ENCODE results near the gene CD2AP. TPM values are rescaled to one million over a fixed set of nuclear protein-coding genes. Genes with fewer than 3 reads are reported as not detected.

CD2AP gene
- total RNA-seq, 2 donors from 2014 or later: 58.1 to 62.4 TPM

DNA sequence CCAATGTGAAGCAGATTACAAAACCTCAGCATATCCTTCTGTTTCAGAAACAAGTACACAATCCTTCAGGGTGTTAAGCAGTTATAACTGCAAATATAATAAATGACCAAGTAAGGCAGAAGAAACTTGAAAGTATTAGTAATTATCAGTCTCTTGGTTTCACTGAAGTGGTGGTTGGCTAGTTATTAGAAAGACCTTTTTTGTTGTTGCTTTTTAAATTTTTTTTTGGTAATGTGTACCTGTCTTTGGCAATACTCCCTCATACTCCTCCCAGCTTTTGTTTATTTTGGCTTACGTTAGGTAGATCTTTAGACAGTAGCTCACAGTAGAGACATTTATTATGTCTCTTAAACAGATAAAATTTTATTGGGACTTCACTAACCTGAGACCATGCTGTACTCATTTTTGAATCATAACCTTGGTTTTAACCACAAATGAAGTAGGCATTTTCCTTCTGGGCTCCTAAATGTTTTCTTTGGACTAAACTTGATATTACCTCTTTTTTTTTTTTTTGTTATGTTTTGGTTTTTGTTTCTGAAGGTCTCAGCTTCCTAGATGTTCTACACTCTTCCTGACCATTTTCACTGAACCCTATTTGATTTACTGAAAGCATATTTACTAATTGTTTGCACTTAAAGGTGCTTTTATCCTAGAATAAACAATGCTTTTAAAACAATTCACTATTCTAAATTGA is 6.4 kb downstream of the CD2AP start:
- Mint-ChIP-seq H3K27me3 (ENCODE audit: insufficient read depth) (no peaks in the 10 kb centered on the region), H3K4me1 (peaks cover 50% of the 10 kb centered on the region), H3K4me3 (no peak overlapping the region), H3K36me3 (ENCODE audit: low read depth) (peaks cover 6% of the 10 kb centered on the region), H3K27ac (peak overlapping the region; percentile 25), H3K9me3 (no peaks in the 10 kb centered on the region)
- H3K4me1 ChIP-seq (ENCODE audit: control insufficient read depth, insufficient read depth, low read length): peaks cover 3% of the 10 kb centered on the region
- no peak overlapping the region for H3K27ac ChIP-seq (ENCODE audit: low read depth, low read length)
- H3K27me3 ChIP-seq (ENCODE audit: control insufficient read depth, insufficient read depth, low read length, poor library complexity, severe bottlenecking): no peaks in the 10 kb centered on the region
- no peaks in the 10 kb centered on the region for H3K36me3 ChIP-seq (ENCODE audit: control insufficient read depth, insufficient read depth, low read length)
- no peak for TF ChIP-seq CTCF (conservative IDR thresholded peaks at IDR 0.05)
- no peaks in the 10 kb centered on the region for H3K9me3 ChIP-seq (ENCODE audit: control insufficient read depth, low read length)
- DNase-seq: no peak
- WGBS, 2 experiments (ENCODE audit: insufficient coverage in 1 of 2, insufficient read length in 1 of 2): 100% methylated on average over 1 of the region's 1 CpG; no CpG with 5 or more reads in 1 of the 2 experiments
- H3K4me3 ChIP-seq (ENCODE audit: low read length): peak overlapping the region; percentile 9
- H3K9ac ChIP-seq (ENCODE audit: extremely low read depth, low read length, poor library complexity, severe bottlenecking): no peak overlapping the region

DNA sequence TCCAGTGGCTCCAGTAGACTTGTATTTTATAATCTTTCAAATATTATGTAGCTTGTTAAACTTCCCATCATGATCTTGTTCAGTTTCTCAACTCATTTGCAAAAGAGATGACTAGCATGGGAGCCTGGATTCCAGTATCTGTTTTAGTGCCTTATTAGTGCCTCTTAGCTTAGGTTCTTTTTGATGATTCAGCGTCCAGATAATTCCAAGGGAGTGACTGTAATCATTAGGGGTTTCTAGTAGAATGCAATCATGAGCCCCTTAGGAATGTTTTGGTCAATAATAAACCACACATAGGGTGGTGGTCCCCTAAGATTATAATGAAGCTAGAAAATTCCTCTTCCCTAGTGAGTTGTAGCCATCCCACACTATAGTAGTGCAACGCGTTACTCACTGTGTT is 7.0 kb downstream of the CD2AP start:
- Mint-ChIP-seq H3K36me3 (ENCODE audit: low read depth) (peaks cover 6% of the 10 kb centered on the region), H3K9me3 (no peaks in the 10 kb centered on the region), H3K4me3 (no peak overlapping the region), H3K27me3 (ENCODE audit: insufficient read depth) (no peaks in the 10 kb centered on the region), H3K27ac (peak overlapping the region; percentile 25), H3K4me1 (peaks cover 48% of the 10 kb centered on the region)
- Histone ChIP-seq H3K4me3 (ENCODE audit: low read length) (no peak overlapping the region), H3K36me3 (ENCODE audit: control insufficient read depth, insufficient read depth, low read length) (no peaks in the 10 kb centered on the region), H3K9me3 (ENCODE audit: control insufficient read depth, low read length) (no peaks in the 10 kb centered on the region), H3K9ac (ENCODE audit: extremely low read depth, low read length, poor library complexity, severe bottlenecking) (no peak overlapping the region), H3K27me3 (ENCODE audit: control insufficient read depth, insufficient read depth, low read length, poor library complexity, severe bottlenecking) (no peaks in the 10 kb centered on the region), H3K27ac (ENCODE audit: low read depth, low read length) (no peak overlapping the region), H3K4me1 (ENCODE audit: control insufficient read depth, insufficient read depth, low read length) (peaks cover 3% of the 10 kb centered on the region)
- no peak for TF ChIP-seq CTCF (conservative IDR thresholded peaks at IDR 0.05)
- 83% methylated on average over 1 of the region's 3 CpGs; no CpG with 5 or more reads in 1 of the 2 experiments for WGBS, 2 experiments (ENCODE audit: insufficient coverage in 1 of 2, insufficient read length in 1 of 2)
- DNase-seq: no peak

DNA sequence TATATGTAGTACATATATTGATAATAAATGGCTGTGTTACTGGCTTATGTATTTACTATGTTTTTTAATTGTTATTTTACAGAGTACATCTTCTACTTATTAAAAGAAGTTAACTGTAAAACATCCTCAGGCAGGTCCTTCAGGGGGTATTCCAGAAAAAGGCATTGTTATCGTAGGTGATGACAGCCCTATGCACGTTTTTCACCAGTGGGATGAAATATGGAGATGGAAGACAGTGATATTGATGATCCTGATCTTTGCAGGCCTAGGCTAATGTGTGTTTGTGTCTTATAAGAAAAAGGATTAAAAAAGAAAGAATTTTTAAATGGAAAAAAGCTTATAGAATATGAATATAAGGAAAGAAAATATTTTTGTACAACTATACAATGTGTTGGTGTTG is 7.5 kb downstream of the CD2AP start:
- no peak overlapping the region for H3K9ac ChIP-seq (ENCODE audit: extremely low read depth, low read length, poor library complexity, severe bottlenecking)
- no peaks in the 10 kb centered on the region for H3K9me3 Mint-ChIP-seq
- no peak for TF ChIP-seq CTCF (conservative IDR thresholded peaks at IDR 0.05)
- no peaks in the 10 kb centered on the region for H3K36me3 ChIP-seq (ENCODE audit: control insufficient read depth, insufficient read depth, low read length)
- WGBS, 2 experiments (ENCODE audit: insufficient coverage in 1 of 2, insufficient read length in 1 of 2): 72 to 87% methylated on average over 2 of the region's 2 CpGs
- H3K27me3 ChIP-seq (ENCODE audit: control insufficient read depth, insufficient read depth, low read length, poor library complexity, severe bottlenecking): no peaks in the 10 kb centered on the region
- H3K27ac ChIP-seq (ENCODE audit: low read depth, low read length): no peak overlapping the region
- no peaks in the 10 kb centered on the region for H3K27me3 Mint-ChIP-seq (ENCODE audit: insufficient read depth)
- H3K4me1 ChIP-seq (ENCODE audit: control insufficient read depth, insufficient read depth, low read length): peaks cover 3% of the 10 kb centered on the region
- no peak for DNase-seq
- H3K36me3 Mint-ChIP-seq (ENCODE audit: low read depth): peaks cover 6% of the 10 kb centered on the region
- peaks cover 45% of the 10 kb centered on the region for H3K4me1 Mint-ChIP-seq
- H3K9me3 ChIP-seq (ENCODE audit: control insufficient read depth, low read length): no peaks in the 10 kb centered on the region
- no peak overlapping the region for H3K27ac Mint-ChIP-seq
- no peak overlapping the region for H3K4me3 ChIP-seq (ENCODE audit: low read length)
- no peak overlapping the region for H3K4me3 Mint-ChIP-seq

Data from endodermal cell (in vitro differentiated cells).